Stimulated activated CD4-positive, alpha-beta T cell treated with anti-CD3 and anti-CD28 coated beads, Interleukin-15, amount 100 ng/mL, for 1 hour (primary cell): ENCODE results near the gene GADD45A.

Experiments
- DNase-seq, 2 donors: peaks; one replicate each; pipeline ENCODE4 v3.0.0-alpha.2; 2020; ENCODE audit warnings: low read depth in 1 of 2, low spot score in 1 of 2

The GADD45A gene

DNA sequence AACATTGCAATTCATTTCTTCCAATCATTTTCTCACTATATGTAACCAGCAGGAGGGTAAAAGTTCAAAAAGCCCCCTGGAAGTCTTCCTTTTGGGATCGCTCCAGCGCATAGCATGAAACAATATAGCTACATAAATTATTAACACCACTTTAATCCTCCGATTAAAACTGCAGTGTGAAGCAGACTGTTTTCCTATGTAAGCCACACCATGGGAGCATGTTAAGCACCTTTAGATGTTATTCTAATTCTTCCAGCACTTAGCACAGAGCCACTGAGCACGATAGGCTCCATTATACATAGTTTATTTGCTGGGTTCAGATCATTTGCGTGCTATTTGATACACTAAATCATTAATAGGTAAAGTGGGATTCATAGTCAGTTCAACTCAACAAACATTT is 18.4 kb upstream of the GADD45A start:
- no peak for DNase-seq

DNA sequence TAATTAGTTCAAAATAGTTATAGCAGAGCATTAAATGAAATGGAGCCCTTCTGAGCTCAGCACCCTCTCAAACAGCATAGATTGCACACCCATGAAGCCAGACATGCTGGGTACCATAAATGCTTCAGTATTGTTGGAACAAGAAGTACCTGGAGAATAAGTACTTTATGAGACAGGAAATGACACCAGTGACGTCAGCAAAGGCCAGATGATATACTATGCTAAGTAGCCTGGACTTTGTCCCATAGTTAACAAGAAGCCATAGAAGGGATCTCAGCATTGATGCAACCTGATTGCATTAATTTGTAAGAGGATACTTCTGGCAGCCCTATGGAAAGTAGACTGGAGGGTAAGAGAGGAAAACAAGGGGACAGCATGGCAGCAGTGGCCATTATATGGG is 16.3 kb upstream of the GADD45A start:
- no peak for DNase-seq

GRCh38 chr1:67672260-67672803 is 12.7 kb upstream of the GADD45A start:
- DNase-seq: no peak

DNA sequence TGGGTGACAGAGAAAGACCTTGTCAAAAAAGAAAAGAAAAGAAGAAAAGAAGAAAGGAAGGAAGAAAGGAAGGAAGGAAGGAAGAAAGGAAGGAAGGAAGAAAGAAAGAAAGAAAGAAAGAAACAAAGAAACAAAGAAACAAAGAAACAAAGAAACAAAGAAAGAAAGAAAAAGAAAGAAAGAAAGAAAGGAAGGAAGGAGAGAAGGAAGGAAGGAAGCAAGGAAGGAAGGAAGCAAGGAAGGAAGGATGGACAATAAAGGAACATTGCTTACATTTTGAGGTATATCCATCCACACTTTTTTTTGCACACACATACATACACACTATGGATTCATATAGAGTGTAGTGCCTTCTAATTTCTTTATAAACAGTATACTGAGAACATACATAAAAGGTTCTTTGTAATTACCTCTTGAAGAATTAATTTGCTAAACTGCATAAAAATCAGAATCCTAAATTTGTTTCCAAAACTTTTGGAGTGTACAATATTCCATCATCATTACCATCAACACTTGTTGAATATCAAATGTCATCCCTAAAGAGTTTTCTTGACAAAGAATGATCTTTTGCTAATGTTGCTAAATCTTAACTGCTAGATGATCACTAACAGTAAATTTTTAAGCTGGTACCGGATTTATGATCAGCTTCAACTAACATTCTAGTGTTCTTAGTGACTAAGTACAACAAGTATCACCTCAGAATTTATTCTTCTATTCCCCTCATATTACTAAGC is 11.4 kb upstream of the GADD45A start:
- no peak for DNase-seq

DNA sequence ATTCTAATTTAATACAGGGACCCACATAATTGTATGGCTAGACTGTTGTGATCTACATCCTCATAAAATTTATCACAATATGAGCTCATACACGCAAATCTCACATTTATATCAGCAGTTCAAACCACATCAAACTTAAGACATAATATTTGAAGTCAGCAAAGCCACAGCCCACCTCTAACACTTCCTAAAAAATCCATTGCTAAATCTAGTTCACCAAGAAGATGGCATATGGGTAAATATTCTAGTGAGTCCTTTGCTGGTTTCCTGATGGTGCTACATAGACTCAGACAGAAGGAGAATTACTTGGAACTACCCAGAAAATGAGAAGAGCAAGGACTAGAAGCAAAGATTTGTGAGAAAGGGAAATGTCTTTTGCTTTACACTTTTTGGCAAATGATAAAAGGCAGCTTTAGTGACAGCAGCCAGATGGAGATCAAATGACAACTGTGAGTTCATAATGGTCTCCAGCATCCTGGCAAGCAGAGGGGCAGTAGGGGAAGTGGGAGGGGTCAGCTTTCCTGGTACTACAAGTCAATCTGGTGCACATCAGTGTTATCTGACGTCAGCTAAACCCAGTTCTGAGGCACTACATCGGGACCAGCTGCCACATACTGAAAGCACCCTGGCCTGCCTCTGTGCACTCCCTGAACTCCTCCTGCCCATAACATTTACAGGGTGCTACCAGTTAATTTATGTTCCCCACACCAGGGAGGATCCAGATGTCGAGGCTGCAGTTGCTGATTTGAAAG is 10.6 kb upstream of the GADD45A start:
- DNase-seq: no peak

DNA sequence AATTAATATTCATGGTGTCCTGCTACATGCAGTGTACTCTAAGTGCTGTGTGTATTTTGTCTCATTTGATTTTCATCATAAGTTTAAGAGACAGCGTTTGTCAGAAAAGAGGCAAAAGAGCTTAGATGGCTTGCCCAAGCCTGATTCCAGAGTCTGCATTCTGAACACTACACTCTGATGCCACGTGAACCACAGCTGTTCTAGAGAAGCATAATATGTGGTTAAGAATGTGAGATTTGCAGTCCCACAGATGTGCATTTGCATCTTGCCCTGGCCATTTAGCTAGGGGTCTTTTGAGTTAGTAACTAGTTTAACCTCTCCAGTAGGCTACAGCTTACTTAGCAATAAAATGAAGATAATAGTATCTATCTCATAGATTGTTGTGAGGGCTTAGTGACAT is 9.2 kb upstream of the GADD45A start:
- no peak for DNase-seq

GRCh38 chr1:67676287-67676686 is 8.7 kb upstream of the GADD45A start:
- DNase-seq: no peak

GRCh38 chr1:67676946-67677345 is 8.1 kb upstream of the GADD45A start:
- DNase-seq: no peak

DNA sequence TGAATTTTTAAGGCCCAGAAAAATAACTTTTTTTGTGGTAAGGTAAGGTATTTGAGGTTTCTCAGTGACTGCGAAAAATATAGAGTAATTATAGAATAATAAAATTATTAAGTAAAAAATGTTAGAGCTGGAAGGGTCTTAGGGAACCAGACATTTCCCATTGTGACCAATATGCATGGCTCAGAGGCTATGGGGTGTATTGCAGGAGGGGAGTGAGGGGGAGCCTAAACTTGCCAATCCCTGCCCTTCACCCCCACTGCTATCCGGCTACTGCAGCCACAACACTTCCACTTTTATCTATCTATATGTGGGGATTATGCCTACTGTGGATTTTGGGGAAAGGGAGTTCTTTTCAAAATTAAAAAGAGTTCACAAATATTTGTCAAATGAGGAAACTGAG is 7.6 kb upstream of the GADD45A start:
- DNase-seq: no peak

DNA sequence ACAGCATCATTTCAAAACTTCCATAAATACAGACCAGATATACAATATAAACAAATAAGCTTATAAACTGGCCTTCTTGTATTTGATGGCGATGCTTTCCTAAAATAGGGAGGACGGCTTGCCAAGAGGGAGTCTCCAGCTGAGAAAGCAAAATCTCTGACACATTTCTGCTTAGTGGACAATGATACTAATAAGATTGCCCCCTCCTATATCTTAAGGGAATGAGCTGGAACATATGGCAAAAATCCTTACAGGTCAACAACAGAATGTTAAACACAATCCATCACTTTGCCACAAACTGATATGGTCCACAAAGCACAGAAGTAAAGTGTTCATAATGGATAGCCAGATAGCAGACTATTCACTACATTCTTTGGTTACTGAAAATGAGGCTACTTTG is 7.1 kb upstream of the GADD45A start:
- no peak for DNase-seq

DNA sequence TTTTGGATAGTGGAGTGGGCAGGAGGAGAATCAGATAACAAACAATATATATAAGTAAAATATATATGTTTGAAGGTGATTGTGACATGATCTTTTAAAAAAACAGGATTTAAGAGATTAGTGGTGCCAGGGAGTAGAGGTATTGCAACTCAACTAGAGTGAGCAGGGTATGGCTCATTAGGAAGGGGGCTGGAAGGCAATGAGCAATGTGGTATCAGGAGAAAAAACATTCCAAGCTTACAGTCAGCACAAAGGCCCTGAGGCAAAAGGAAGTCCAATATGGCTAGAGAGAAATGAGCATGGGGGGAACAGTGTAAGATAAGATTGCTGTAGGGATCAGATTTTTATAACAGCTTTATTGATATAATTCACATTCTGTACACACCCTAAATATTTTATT is 5.3 kb upstream of the GADD45A start:
- DNase-seq: no peak

DNA sequence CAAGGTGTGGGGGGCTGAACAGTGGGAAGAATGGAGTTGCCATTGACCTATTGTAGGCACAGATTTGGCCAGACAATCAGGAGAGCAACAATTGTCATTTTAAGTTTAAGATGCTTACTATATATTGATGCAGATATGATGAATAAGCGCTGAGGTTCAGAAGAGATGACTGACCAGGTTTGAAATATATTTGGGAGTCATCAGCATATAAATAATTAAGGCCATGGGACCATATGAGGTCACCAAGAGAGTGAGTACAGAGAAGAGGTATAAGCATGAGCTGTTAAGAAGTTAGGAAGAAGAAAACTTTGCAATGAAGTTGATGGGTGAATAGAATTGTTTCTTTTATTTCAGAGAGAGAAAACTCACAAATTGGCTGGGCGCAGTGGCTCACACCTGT is 4.5 kb upstream of the GADD45A start:
- no peak for DNase-seq

GRCh38 chr1:67682659-67683197 is 2.3 kb upstream of the GADD45A start:
- DNase-seq: no peak

- DNase-seq: no peak
Observed at GRCh38 chr1:67683316-67683715, 1.7 kb upstream of the GADD45A start.

- DNase-seq: no peak
Observed at GRCh38 chr1:67683766-67684525, 1.1 kb upstream of the GADD45A start.

- DNase-seq: no peak
Observed at GRCh38 chr1:67684526-67685066, 405 bp upstream of the GADD45A start.

- peak; percentile 5 to 54 for DNase-seq
Observed at GRCh38 chr1:67685558-67686266, 711 bp downstream of the GADD45A start.

- DNase-seq: peak in 1 of 2 donors; percentile 6
Observed at GRCh38 chr1:67686267-67687197, 1.5 kb downstream of the GADD45A start.

DNA sequence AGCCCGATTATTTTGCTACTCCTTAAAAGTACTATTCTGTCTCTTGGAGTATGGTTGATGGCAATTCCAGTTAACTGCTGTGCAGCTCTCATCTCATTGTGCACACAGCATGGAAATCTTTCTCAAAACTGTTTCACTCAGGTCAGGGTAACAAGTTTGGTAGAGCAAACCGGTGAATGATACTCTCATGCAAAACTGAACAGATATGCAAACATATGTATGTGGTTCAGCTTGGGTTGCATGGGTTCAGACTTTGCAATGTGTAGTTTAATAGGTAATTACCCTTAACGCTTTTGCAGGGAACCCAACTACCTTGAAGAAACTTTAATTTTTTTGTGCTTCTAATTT is 2.2 kb downstream of the GADD45A start:
- DNase-seq: no peak

DNA sequence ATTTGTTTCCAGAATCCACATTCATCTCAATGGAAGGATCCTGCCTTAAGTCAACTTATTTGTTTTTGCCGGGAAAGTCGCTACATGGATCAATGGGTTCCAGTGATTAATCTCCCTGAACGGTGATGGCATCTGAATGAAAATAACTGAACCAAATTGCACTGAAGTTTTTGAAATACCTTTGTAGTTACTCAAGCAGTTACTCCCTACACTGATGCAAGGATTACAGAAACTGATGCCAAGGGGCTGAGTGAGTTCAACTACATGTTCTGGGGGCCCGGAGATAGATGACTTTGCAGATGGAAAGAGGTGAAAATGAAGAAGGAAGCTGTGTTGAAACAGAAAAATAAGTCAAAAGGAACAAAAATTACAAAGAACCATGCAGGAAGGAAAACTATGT is 2.6 kb downstream of the GADD45A start:
- no peak for DNase-seq
